Effector memory CD8-positive, alpha-beta T cell (primary cell): Measurements from ENCODE around the gene TMEM8B.

Experiments
- ATAC-seq: fragments of 150-1000 bp; cut with Tn5 transposase; replicated peaks from 2 replicates; pipeline ENCODE4 v1.10.0; 2021; ENCODE audit warnings: mild to moderate bottlenecking, moderate library complexity
- DNase-seq, 3 experiments: peaks; one replicate each; pipeline ENCODE4 v3.0.0; 2021
- H3K27ac Mint-ChIP-seq, 2 donors: one replicate each; pipeline ENCODE4 v1.8.0; 2022; ENCODE audit warnings: mild to moderate bottlenecking in 2 of 2, mixed read lengths in 2 of 2, moderate library complexity in 2 of 2
- H3K27me3 Mint-ChIP-seq, 2 donors: one replicate each; pipeline ENCODE4 v1.8.0; 2022; ENCODE audit warnings: mixed read lengths in 2 of 2
- H3K36me3 Mint-ChIP-seq: one replicate; pipeline ENCODE4 v1.8.0; 2022; ENCODE audit warnings: mild to moderate bottlenecking, moderate library complexity, mixed read lengths; ENCODE audit not compliant: insufficient read depth
- H3K4me1 Mint-ChIP-seq, 2 donors: one replicate each; pipeline ENCODE4 v1.8.0; 2022; ENCODE audit warnings: low read depth in 2 of 2, mixed read lengths in 2 of 2
- H3K4me3 Mint-ChIP-seq, 2 donors: one replicate each; pipeline ENCODE4 v1.8.0; 2022; ENCODE audit warnings: mild to moderate bottlenecking in 2 of 2, mixed read lengths in 2 of 2, moderate library complexity in 2 of 2
- H3K9me3 Mint-ChIP-seq, 2 donors: one replicate each; pipeline ENCODE4 v1.8.0; 2022; ENCODE audit warnings: mixed read lengths in 2 of 2

TMEM8B gene

DNA sequence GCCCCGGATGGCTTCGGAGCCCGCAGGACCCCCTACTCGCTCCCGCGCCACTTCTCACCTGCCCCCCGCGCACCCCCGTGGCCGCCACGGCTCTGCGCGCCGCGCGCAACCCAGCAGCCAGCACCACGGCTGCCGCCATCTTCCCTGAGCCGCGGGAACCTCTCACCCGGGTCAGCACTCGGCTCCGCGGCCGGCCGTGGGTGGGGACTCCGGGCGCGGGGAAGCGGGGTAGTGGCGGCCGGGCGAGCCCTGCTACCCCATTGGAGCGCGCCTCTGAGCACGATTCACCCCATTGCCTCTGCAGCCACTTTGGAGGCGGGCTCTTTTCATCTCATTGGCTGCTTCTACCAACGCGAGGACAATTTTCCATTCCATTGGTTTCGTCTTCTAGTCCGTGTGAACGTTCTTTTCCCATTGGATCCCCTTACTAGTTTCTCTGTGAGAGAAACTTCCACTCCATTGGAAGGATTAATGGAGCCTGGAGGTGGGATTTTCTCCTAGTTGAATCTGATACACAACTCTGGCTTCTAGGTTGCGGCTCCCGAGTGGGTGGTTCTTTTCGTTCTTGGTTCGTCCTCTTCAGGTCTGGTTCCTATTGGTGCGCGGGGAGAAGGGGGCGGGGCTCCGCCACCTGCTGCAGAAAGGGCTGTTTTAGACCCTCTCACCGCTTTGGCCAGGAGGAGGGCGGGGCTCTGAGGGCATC is 14.0 kb upstream of the TMEM8B start, which contains the start of gene HINT2:
Gene HINT2, minus strand, starts transcription at position 202 of the 703 bp plus-strand sequence. Its CDS starts 63 bp downstream, at position 139.
- H3K27me3 Mint-ChIP-seq: peaks cover 0 to 6% of the 10 kb centered on the region in 2 donors
- peaks cover 0 to 1% of the 10 kb centered on the region in 2 donors for H3K9me3 Mint-ChIP-seq
- peaks cover 20% of the 10 kb centered on the region for H3K36me3 Mint-ChIP-seq
- DNase-seq (peak; percentile 94 to 97 (median 95)), ATAC-seq (peak; percentile 72)
- H3K4me1 Mint-ChIP-seq: peaks cover 28 to 29% of the 10 kb centered on the region in 2 donors
- peak within 1 kb of the TSS; percentile 85 to 87 for H3K27ac Mint-ChIP-seq
- H3K4me3 Mint-ChIP-seq: peak within 1 kb of the TSS; percentile 83 to 92

DNA sequence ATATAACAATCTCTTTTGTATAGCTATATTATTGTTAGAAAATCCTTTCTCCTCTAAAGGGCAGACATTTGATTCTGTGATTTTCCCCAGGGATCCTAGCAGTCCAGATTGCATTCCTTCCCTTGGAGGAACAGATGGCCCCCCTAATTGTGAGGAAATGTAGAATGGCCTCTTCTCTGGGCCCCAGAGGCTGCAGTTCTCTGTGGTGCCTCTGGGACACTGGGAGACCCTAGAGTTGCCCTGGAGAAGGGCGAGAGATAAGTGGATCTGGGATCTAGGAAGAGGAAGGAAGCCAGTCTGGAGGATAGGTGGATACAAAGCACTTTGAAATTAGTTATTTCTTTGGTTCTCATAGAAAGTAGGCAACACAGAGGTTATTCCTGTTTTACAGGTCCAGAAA is 12.3 kb upstream of the TMEM8B start:
- peak overlapping the region in 1 of 2 donors; percentile 92 for H3K4me3 Mint-ChIP-seq
- DNase-seq: no peak
- H3K27ac Mint-ChIP-seq: no peak overlapping the region
- H3K36me3 Mint-ChIP-seq: peaks cover 18% of the 10 kb centered on the region
- ATAC-seq: no peak
- peaks cover 0 to 1% of the 10 kb centered on the region in 2 donors for H3K9me3 Mint-ChIP-seq
- H3K27me3 Mint-ChIP-seq: peaks cover 0 to 6% of the 10 kb centered on the region in 2 donors
- H3K4me1 Mint-ChIP-seq: peaks cover 24 to 26% of the 10 kb centered on the region in 2 donors

DNA sequence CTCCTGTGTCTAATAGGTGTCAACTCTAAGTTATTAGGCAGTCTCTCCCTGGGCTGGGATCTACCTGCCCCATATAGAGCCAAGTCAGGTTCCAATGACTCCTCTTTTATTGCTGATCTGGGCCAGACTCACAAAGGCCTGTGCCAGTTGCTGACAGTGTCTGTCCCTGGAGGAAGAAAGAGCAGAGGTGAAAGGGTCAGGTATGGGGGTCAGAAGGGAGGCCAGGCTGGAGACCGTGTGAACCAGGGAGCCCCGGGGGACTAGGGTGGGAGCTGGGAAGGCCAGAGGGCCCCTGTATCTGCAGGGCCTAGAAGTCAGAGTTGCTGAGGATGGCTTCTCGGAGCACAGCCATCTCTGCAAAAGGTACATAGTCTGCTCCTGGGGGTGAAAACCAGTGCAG is 10.7 kb upstream of the TMEM8B start:
- H3K9me3 Mint-ChIP-seq: peaks cover 0 to 1% of the 10 kb centered on the region in 2 donors
- H3K27ac Mint-ChIP-seq: no peak overlapping the region
- DNase-seq (no peak), ATAC-seq (no peak)
- peaks cover 9 to 14% of the 10 kb centered on the region in 2 donors for H3K4me1 Mint-ChIP-seq
- H3K36me3 Mint-ChIP-seq: peaks cover 13% of the 10 kb centered on the region
- peaks cover 6% of the 10 kb centered on the region in 2 donors for H3K27me3 Mint-ChIP-seq
- H3K4me3 Mint-ChIP-seq: no peak overlapping the region

DNA sequence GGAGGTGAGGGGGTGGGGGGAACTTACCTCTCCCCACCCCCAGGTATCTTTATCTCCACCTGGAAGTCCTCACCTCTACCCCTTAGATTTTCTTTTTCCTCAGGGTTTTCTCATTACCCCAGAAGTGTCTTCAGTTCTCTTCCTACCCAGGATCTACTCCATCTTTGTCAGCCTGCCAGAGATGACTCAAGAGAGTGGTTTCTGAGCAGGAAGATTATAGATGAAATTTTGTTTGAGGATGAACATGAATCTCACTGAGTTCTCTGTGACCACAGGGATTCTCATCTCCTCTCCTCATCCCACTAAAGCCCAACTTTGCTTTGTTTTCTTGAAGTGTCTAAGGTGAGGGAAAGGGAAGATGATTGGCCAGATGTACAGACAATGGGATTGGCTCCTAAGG is 9.0 kb upstream of the TMEM8B start:
- Mint-ChIP-seq H3K27ac (no peak overlapping the region), H3K36me3 (peaks cover 12% of the 10 kb centered on the region), H3K9me3 (peaks cover 0 to 1% of the 10 kb centered on the region in 2 donors), H3K27me3 (peaks cover 6% of the 10 kb centered on the region in 2 donors), H3K4me3 (no peak overlapping the region), H3K4me1 (peaks cover 3 to 7% of the 10 kb centered on the region in 2 donors)
- ATAC-seq (no peak), DNase-seq (no peak)

DNA sequence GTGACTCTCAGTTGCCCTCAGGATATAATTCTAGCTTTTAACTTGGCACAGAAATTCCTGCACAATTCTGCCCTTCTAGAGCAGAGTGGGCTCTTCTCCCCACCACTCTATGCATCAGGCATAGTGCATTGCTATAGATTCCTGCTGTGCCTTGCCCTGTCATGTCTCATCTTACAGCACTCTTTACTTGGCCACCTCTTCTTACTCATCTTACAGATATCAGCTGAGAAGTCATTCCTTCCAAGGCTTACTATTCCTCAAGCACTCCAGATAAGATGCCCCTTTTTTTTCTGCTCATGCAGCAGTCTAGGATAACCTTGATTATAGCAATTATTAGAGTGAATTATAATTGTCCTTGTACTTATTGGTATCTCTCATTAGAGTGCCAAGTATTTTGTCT is 6.1 kb upstream of the TMEM8B start:
- H3K36me3 Mint-ChIP-seq: peaks cover under 1% of the 10 kb centered on the region
- H3K4me1 Mint-ChIP-seq: peaks cover 5 to 6% of the 10 kb centered on the region in 2 donors
- ATAC-seq (no peak), DNase-seq (no peak)
- no peak overlapping the region for H3K4me3 Mint-ChIP-seq
- no peaks in the 10 kb centered on the region for H3K9me3 Mint-ChIP-seq
- H3K27me3 Mint-ChIP-seq: peaks cover 5 to 6% of the 10 kb centered on the region in 2 donors
- no peak overlapping the region for H3K27ac Mint-ChIP-seq

DNA sequence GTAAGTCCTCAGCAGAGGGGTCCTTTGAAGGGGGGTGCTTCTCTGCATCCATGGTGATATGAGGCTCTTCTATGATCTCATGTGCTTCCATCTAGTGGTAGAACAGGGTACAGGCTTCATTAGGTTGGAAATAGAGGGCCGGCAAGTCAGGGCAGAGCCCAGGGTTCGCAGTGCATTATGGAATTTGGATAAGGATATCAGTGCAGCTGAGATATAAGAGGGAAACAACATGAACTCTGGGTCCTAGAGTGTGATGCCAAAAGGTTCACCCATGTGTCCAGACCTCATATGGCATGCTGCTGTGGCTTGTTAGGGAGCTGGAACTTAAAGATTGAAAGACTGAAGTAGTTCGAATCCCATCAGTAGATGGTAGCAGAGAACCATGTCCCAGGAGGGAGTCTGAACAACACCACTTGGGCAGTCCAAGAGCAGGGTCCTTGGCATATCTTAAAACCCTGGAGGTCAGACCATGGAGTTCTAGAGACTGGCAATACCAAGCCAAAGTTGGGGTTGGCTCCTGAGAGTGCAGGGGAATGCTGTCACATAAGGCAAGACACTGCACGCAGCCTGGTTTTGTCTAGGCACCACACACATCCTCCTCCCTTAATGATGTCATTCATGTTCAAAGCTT is 2.8 kb upstream of the TMEM8B start:
- DNase-seq (peak; percentile 36 to 42 (median 40)), ATAC-seq (peak; percentile 38)
- H3K36me3 Mint-ChIP-seq: peaks cover 12% of the 10 kb centered on the region
- peaks cover 28 to 32% of the 10 kb centered on the region in 2 donors for H3K4me1 Mint-ChIP-seq
- no peaks in the 10 kb centered on the region for H3K9me3 Mint-ChIP-seq
- no peak overlapping the region for H3K27ac Mint-ChIP-seq
- H3K4me3 Mint-ChIP-seq: no peak overlapping the region
- H3K27me3 Mint-ChIP-seq: peaks cover 0 to 6% of the 10 kb centered on the region in 2 donors

DNA sequence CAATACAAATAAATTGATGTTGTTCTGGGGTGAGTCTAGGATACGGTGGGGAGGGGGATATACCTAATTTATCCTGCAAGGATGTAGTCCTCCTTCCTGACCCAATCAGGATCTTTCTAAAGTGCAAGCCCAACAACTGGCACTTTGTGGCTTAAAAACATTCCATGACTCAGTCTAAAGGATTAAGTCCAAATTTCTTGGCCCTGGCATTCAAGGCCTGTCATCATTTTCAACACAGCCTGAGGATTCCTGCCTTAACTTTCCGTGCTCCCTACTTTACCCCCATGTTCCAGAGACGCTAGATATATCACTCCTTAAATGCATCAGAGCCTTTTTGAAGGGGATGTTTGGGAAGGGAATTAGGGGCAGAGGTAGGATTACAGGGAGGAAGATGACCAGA is 1.5 kb upstream of the TMEM8B start:
- DNase-seq (no peak), ATAC-seq (no peak)
- Mint-ChIP-seq H3K9me3 (no peaks in the 10 kb centered on the region), H3K27me3 (peaks cover 0 to 6% of the 10 kb centered on the region in 2 donors), H3K4me1 (peaks cover 32% of the 10 kb centered on the region in 2 donors), H3K4me3 (peak overlapping the region; percentile 90 to 99), H3K36me3 (peaks cover 12% of the 10 kb centered on the region), H3K27ac (peak overlapping the region in 1 of 2 donors; percentile 97)

DNA sequence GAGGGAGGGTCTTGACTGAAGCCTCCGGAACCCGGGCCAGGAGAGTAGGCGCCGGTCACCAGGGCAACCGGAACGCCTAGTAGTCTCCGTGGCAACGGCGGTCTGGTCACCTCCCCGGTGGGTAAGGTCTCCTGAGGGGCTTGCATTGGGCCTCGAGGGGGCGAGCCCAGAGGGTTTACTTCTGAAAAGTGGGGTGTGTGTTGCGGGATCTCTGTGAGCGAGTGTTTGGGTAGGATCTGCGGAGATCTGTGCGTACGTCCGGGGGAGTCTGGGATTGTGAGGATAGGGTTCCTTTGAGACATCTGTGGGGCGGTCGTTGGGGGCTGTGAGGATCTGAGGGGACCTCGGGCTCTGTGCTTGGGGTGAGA is 328 bp upstream of the TMEM8B start, which contains the start of gene FAM221B:
Gene FAM221B, minus strand, starts transcription at position 17 of the 368 bp plus-strand sequence. CDS start 2,571 bp downstream, outside the sequence.
- Mint-ChIP-seq H3K27ac (peak within 1 kb of the TSS; percentile 92 to 97), H3K36me3 (peaks cover 12% of the 10 kb centered on the region), H3K4me1 (peaks cover 32% of the 10 kb centered on the region in 2 donors), H3K27me3 (no peaks in the 10 kb centered on the region), H3K9me3 (no peaks in the 10 kb centered on the region), H3K4me3 (peak within 1 kb of the TSS; percentile 90 to 99)
- ATAC-seq (peak; percentile 21), DNase-seq (peak in 1 of 3 experiments; percentile 31)

DNA sequence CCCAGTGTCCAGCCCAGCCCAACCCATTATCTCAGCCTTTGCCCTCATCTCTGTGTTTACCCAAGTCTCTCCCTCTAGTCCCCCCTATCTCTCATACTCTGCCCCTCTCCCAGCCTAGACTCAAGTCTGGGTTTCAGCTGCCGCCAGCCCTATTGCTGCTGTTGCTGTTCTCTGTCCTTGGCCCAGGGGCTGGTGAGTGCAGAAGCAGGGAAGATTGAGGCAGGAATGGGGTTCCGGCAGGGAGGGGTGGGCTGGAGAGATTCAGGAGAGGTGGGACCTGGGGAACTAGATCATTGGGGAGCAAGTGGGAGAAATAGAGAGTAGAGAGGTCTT is 702 bp downstream of the TMEM8B start:
- Mint-ChIP-seq H3K27ac (peak overlapping the region; percentile 92 to 97), H3K4me3 (peak overlapping the region; percentile 90 to 99), H3K36me3 (peaks cover 12% of the 10 kb centered on the region), H3K27me3 (no peaks in the 10 kb centered on the region), H3K9me3 (no peaks in the 10 kb centered on the region), H3K4me1 (peaks cover 32% of the 10 kb centered on the region in 2 donors)
- ATAC-seq (no peak), DNase-seq (no peak)

DNA sequence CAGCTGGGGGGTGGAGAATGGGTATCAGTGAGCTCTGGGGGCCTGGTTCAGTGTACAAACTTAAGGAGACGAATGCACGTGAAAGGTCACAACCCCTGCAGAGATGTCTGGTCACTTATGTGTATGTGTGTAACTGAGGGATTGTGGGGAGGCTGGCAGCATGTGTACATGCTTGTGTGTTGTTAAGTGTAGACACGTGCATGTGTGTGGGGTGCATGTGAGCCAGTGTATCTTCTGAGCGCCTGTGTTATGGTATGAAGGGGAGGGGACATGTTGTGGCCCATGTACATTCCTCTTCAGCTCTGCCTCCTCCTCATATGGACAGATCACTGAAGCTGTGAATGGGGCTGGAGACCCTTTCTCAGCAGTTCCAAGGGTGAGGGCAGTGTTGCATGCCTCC is 2.0 kb downstream of the TMEM8B start:
- Mint-ChIP-seq H3K9me3 (no peaks in the 10 kb centered on the region), H3K4me1 (peaks cover 30 to 32% of the 10 kb centered on the region in 2 donors), H3K4me3 (no peak overlapping the region), H3K27me3 (no peaks in the 10 kb centered on the region), H3K27ac (no peak overlapping the region), H3K36me3 (peaks cover 12% of the 10 kb centered on the region)
- ATAC-seq: no peak
- no peak for DNase-seq

DNA sequence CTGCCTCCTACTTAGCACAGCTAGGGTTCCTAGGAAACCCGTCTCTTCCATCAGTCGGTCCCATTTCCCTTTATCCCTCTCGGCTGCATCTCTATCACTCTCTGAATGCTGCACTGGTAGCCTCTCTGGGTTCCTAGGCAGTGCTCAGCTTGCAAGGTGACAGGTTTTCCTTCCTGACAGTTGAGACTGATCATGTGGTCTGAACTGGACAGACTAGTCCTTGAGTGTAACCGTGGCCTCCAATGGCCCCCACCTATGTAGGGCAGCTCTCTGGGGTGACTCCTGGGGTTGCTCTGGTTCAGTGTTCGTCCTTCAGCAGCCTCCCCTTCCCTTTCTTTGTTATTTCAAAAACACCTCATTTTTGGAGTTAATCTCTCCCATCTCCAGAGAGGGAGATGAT is 3.8 kb downstream of the TMEM8B start:
- H3K36me3 Mint-ChIP-seq: peaks cover 15% of the 10 kb centered on the region

DNA sequence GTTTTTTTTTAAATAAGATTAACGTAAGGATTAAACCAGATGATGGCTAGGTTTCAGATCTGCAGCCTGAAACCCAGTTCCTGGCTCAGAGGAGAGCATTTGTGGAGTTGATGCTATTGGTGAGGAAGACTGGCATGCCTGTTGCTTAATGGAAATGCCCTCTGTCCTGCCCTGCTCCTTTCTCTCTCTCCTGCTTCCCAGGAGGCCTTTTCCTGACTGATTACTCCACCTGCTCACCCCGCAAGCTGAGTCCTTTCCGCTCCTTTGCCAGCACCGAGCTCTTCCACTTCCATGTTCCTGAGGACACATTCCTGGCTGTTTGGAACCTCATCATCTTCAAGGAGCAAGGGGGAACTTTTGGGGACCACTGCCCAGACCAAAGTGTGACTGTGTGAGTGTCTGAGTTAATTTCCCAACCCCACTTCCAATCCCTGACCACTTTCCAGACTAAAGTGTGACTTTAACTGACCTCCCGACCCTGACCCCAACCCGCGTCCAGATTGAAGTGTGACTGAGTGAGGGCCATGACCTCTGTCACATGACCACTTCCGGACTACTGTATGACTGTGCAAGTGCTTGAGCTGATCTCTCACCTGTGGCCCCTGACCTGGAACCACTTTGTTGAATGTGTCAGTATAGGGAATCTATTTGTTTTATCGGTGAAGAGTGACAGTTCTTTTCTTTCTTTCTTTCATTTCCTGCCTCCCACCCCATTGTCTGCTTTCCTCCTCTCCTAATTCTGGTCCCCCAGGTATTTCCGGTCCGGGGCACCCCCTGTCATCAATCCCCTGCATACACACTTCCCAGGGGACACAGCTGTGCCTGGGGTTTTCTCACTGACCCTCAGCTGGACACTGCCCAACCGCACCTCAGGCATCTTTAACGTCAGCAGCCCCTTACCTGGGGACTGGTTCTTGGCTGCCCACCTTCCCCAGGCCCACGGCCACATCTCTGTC is 5.5 kb downstream of the TMEM8B start:
- H3K27ac Mint-ChIP-seq: peak overlapping the region in 1 of 2 donors; percentile 72
- H3K9me3 Mint-ChIP-seq: no peaks in the 10 kb centered on the region
- peaks cover 6% of the 10 kb centered on the region for H3K36me3 Mint-ChIP-seq
- H3K4me3 Mint-ChIP-seq: no peak overlapping the region
- peaks cover 16 to 20% of the 10 kb centered on the region in 2 donors for H3K4me1 Mint-ChIP-seq
- DNase-seq (no peak), ATAC-seq (no peak)
- H3K27me3 Mint-ChIP-seq: no peaks in the 10 kb centered on the region

More for the DNA sequence above, 3.8 kb downstream of the TMEM8B start:
- Mint-ChIP-seq H3K27ac (no peak overlapping the region), H3K4me3 (no peak overlapping the region), H3K27me3 (no peaks in the 10 kb centered on the region), H3K4me1 (peaks cover 27 to 29% of the 10 kb centered on the region in 2 donors), H3K9me3 (no peaks in the 10 kb centered on the region)
- DNase-seq: no peak
- ATAC-seq: no peak

DNA sequence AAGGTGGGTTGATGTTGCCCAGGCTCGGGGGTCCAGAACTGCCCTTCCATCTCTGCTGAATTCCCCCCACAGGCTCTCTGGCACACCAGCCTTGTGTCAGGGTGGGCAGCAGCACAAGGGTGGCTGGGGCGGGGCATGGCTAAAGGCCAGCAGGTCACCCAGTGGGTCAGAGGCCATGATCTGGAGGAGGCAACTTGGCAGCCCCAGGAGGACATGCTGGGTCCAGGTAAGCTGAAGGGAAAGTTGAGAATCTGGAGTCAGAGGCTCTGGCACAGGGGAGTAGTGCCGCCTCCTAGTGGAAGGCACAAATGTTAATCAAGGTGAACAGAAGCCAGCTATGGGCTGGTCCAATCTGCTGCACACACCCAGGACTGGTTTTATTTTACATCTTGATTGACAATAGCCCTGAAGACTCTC is 6.2 kb downstream of the TMEM8B start:
- DNase-seq (no peak), ATAC-seq (peak; percentile 45)
- H3K4me3 Mint-ChIP-seq: no peak overlapping the region
- peaks cover 9 to 17% of the 10 kb centered on the region in 2 donors for H3K4me1 Mint-ChIP-seq
- no peaks in the 10 kb centered on the region for H3K9me3 Mint-ChIP-seq
- H3K27me3 Mint-ChIP-seq: peaks cover 0 to 4% of the 10 kb centered on the region in 2 donors
- H3K36me3 Mint-ChIP-seq: peaks cover 2% of the 10 kb centered on the region
- H3K27ac Mint-ChIP-seq: no peak overlapping the region
